Measurements from ENCODE around the gene C6orf132.

Gene C6orf132

GRCh38 chr6:42123379-42124103 is 18.9 kb downstream of the C6orf132 start:
- no peak overlapping the region for H2AK5ac ChIP-seq (ENCODE audit: low read length)
- H2BK12ac ChIP-seq (ENCODE audit: low read length): no peak overlapping the region
- no peaks in the 10 kb centered on the region for H3K9me3 ChIP-seq (ENCODE audit: insufficient read depth, low read depth, low read length)
- no peaks in the 10 kb centered on the region for H3K79me1 ChIP-seq (ENCODE audit: low read length)
- WGBS (ENCODE audit: extremely low coverage, insufficient coverage, insufficient read length): no CpG with 5 or more reads among the region's 11 CpGs
- H2BK5ac ChIP-seq (ENCODE audit: low read depth, low read length, poor library complexity): no peak overlapping the region
- H3K18ac ChIP-seq (ENCODE audit: low read length): no peak overlapping the region
- peak overlapping the region; percentile 19 for H4K91ac ChIP-seq (ENCODE audit: low read depth, low read length)
- H3K36me3 ChIP-seq (ENCODE audit: control insufficient read depth in 1 of 2, insufficient read depth in 2 of 2, low read length in 2 of 2): peaks cover 9 to 14% of the 10 kb centered on the region in 2 experiments
- H3K14ac ChIP-seq (ENCODE audit: low read length): no peak overlapping the region
- no peak overlapping the region for H4K12ac ChIP-seq (ENCODE audit: low read depth, low read length)
- H3K79me2 ChIP-seq (ENCODE audit: control insufficient read depth, insufficient read depth, low read length, poor library complexity): no peaks in the 10 kb centered on the region
- H3K4ac ChIP-seq (ENCODE audit: low read depth, low read length): no peak overlapping the region
- no peak overlapping the region for H3K23ac ChIP-seq (ENCODE audit: low read length)
- peaks cover 15 to 23% of the 10 kb centered on the region in 2 experiments for H3K4me1 ChIP-seq (ENCODE audit: control insufficient read depth in 1 of 2, insufficient read depth in 2 of 2, low read length in 2 of 2)
- H2BK120ac ChIP-seq (ENCODE audit: insufficient read depth, low read length, poor library complexity): no peak overlapping the region
- no peak overlapping the region for H4K8ac ChIP-seq (ENCODE audit: low read depth, low read length)
- H3K9ac ChIP-seq (ENCODE audit: low read length): no peak overlapping the region
- H3K4me2 ChIP-seq (ENCODE audit: low read length): no peak overlapping the region
- H3K27ac ChIP-seq (ENCODE audit: low read depth, low read length): no peak overlapping the region
- H3K27me3 ChIP-seq (ENCODE audit: insufficient read depth, low read length): no peaks in the 10 kb centered on the region
- H2AFZ ChIP-seq (ENCODE audit: insufficient read depth, low read length, poor library complexity): no peak overlapping the region
- no peak for DNase-seq
- no peak overlapping the region for H3K4me3 ChIP-seq (ENCODE audit: low read depth, low read length)

DNA sequence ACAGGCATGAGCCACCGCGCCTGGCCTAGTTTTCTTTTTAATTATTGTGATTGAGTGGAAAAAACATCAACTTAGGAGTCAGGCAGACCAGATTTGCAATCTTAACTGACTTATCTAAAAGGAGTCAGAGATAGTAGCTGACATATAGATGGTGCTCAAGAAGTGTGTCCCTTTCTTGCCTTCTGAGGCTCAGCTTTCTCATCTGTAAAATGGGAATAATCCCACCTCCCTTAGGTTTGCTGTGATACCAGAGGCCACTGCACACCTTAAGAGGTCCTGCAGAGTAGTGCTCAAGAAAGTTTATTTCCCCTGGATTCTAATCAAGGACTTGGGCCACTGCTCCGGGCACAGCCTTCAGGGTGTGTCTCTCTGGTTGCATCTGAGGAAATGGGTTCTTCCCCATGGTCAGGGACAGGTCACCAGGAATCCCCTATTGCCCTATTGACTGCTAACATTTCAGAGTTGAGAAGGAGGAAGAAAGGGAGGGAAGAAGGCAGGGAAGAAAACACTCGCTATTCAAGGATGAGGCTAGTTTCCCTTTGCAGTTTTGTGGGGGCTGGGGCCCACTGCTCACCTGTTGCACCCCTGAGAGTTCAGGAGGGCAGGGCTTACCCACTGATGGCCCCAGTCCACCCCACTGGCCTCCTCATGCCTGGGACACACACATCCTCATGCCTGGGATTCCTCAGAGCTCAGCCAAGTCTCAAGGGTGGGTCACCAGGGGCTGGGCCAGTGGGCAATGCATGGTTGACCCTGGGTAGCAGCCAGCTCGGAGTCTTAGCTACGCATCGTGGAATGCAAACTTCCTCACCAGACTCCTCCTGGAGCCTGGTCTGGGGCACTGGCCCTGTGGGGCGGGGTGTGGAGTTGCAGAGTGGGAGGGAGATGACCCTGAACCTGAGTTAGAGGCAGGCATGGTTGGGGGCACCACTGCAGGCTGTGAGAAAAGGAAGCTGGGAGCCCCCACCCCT is 21.2 kb downstream of the C6orf132 start:
- Histone ChIP-seq H4K8ac (ENCODE audit: low read depth, low read length) (no peak overlapping the region), H2AFZ (ENCODE audit: insufficient read depth, low read length, poor library complexity) (no peak overlapping the region), H4K91ac (ENCODE audit: low read depth, low read length) (no peak overlapping the region), H3K4me2 (ENCODE audit: low read length) (no peak overlapping the region), H3K79me2 (ENCODE audit: control insufficient read depth, insufficient read depth, low read length, poor library complexity) (no peaks in the 10 kb centered on the region), H2BK12ac (ENCODE audit: low read length) (no peak overlapping the region), H2BK5ac (ENCODE audit: low read depth, low read length, poor library complexity) (no peak overlapping the region), H3K4me3 (ENCODE audit: low read depth, low read length) (no peak overlapping the region), H3K9ac (ENCODE audit: low read length) (no peak overlapping the region), H3K4me1 (ENCODE audit: control insufficient read depth in 1 of 2, insufficient read depth in 2 of 2, low read length in 2 of 2) (peaks cover 15 to 23% of the 10 kb centered on the region in 2 experiments), H3K9me3 (ENCODE audit: insufficient read depth, low read depth, low read length) (no peaks in the 10 kb centered on the region), H3K23ac (ENCODE audit: low read length) (no peak overlapping the region), H2BK120ac (ENCODE audit: insufficient read depth, low read length, poor library complexity) (no peak overlapping the region), H3K14ac (ENCODE audit: low read length) (no peak overlapping the region), H3K36me3 (ENCODE audit: control insufficient read depth in 1 of 2, insufficient read depth in 2 of 2, low read length in 2 of 2) (peaks cover 6 to 7% of the 10 kb centered on the region in 2 experiments), H3K27me3 (ENCODE audit: insufficient read depth, low read length) (no peaks in the 10 kb centered on the region), H3K27ac (ENCODE audit: low read depth, low read length) (no peak overlapping the region), H2AK5ac (ENCODE audit: low read length) (no peak overlapping the region), H4K12ac (ENCODE audit: low read depth, low read length) (no peak overlapping the region), H3K79me1 (ENCODE audit: low read length) (no peaks in the 10 kb centered on the region), H3K18ac (ENCODE audit: low read length) (no peak overlapping the region), H3K4ac (ENCODE audit: low read depth, low read length) (no peak overlapping the region)
- WGBS (ENCODE audit: extremely low coverage, insufficient coverage, insufficient read length): no CpG with 5 or more reads among the region's 8 CpGs
- no peak for DNase-seq

- no peak overlapping the region for H2AK5ac ChIP-seq (ENCODE audit: low read length)
- no CpG with 5 or more reads among the region's 10 CpGs for WGBS (ENCODE audit: extremely low coverage, insufficient coverage, insufficient read length)
- H3K23ac ChIP-seq (ENCODE audit: low read length): no peak overlapping the region
- no peak overlapping the region for H4K12ac ChIP-seq (ENCODE audit: low read depth, low read length)
- no peaks in the 10 kb centered on the region for H3K36me3 ChIP-seq (ENCODE audit: control insufficient read depth in 1 of 2, insufficient read depth in 2 of 2, low read length in 2 of 2)
- H3K27me3 ChIP-seq (ENCODE audit: insufficient read depth, low read length): no peaks in the 10 kb centered on the region
- H3K4me3 ChIP-seq (ENCODE audit: low read depth, low read length): no peak overlapping the region
- no peak for DNase-seq
- H4K8ac ChIP-seq (ENCODE audit: low read depth, low read length): no peak overlapping the region
- H3K9ac ChIP-seq (ENCODE audit: low read length): no peak overlapping the region
- no peak overlapping the region for H2AFZ ChIP-seq (ENCODE audit: insufficient read depth, low read length, poor library complexity)
- no peak overlapping the region for H2BK12ac ChIP-seq (ENCODE audit: low read length)
- no peak overlapping the region for H3K27ac ChIP-seq (ENCODE audit: low read depth, low read length)
- no peak overlapping the region for H3K14ac ChIP-seq (ENCODE audit: low read length)
- no peak overlapping the region for H3K4me2 ChIP-seq (ENCODE audit: low read length)
- no peak overlapping the region for H4K91ac ChIP-seq (ENCODE audit: low read depth, low read length)
- no peak overlapping the region for H2BK120ac ChIP-seq (ENCODE audit: insufficient read depth, low read length, poor library complexity)
- H3K4ac ChIP-seq (ENCODE audit: low read depth, low read length): no peak overlapping the region
- H3K79me1 ChIP-seq (ENCODE audit: low read length): no peaks in the 10 kb centered on the region
- H3K4me1 ChIP-seq (ENCODE audit: control insufficient read depth in 1 of 2, insufficient read depth in 2 of 2, low read length in 2 of 2): peaks cover 8 to 18% of the 10 kb centered on the region in 2 experiments
- H3K79me2 ChIP-seq (ENCODE audit: control insufficient read depth, insufficient read depth, low read length, poor library complexity): no peaks in the 10 kb centered on the region
- H2BK5ac ChIP-seq (ENCODE audit: low read depth, low read length, poor library complexity): no peak overlapping the region
- no peak overlapping the region for H3K18ac ChIP-seq (ENCODE audit: low read length)
- H3K9me3 ChIP-seq (ENCODE audit: insufficient read depth, low read depth, low read length): no peaks in the 10 kb centered on the region
These were observed 24.0 kb downstream of the C6orf132 start for GRCh38 chr6:42118162-42119001.

DNA sequence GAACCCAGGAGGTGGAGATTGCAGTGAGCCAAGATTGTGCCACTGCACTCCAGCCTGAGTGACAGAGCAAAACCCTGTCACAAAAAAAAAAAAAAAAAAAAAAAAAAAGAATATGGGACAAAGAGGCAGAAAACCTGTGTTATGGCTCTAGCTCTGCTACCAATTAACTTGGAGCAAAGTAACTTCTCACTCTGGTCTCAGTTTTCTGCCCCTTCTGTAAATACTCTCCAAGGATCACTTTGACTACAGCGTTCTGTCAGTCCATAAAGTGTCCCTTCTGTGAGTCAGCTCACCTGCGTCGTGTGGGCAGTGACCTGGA is 24.6 kb downstream of the C6orf132 start:
- H3K36me3 ChIP-seq (ENCODE audit: control insufficient read depth in 1 of 2, insufficient read depth in 2 of 2, low read length in 2 of 2): no peaks in the 10 kb centered on the region
- no peak for DNase-seq
- H2AK5ac ChIP-seq (ENCODE audit: low read length): no peak overlapping the region
- no peak overlapping the region for H3K9ac ChIP-seq (ENCODE audit: low read length)
- H3K27ac ChIP-seq (ENCODE audit: low read depth, low read length): no peak overlapping the region
- no peak overlapping the region for H4K12ac ChIP-seq (ENCODE audit: low read depth, low read length)
- peaks cover 8 to 18% of the 10 kb centered on the region in 2 experiments for H3K4me1 ChIP-seq (ENCODE audit: control insufficient read depth in 1 of 2, insufficient read depth in 2 of 2, low read length in 2 of 2)
- no peak overlapping the region for H2BK120ac ChIP-seq (ENCODE audit: insufficient read depth, low read length, poor library complexity)
- H2BK12ac ChIP-seq (ENCODE audit: low read length): no peak overlapping the region
- H3K14ac ChIP-seq (ENCODE audit: low read length): no peak overlapping the region
- no peak overlapping the region for H3K4ac ChIP-seq (ENCODE audit: low read depth, low read length)
- no peak overlapping the region for H4K8ac ChIP-seq (ENCODE audit: low read depth, low read length)
- no peak overlapping the region for H3K18ac ChIP-seq (ENCODE audit: low read length)
- no peaks in the 10 kb centered on the region for H3K79me1 ChIP-seq (ENCODE audit: low read length)
- no peak overlapping the region for H2BK5ac ChIP-seq (ENCODE audit: low read depth, low read length, poor library complexity)
- no peaks in the 10 kb centered on the region for H3K9me3 ChIP-seq (ENCODE audit: insufficient read depth, low read depth, low read length)
- no peak overlapping the region for H3K4me3 ChIP-seq (ENCODE audit: low read depth, low read length)
- H3K23ac ChIP-seq (ENCODE audit: low read length): no peak overlapping the region
- no CpG with 5 or more reads among the region's 3 CpGs for WGBS (ENCODE audit: extremely low coverage, insufficient coverage, insufficient read length)
- H4K91ac ChIP-seq (ENCODE audit: low read depth, low read length): no peak overlapping the region
- no peaks in the 10 kb centered on the region for H3K79me2 ChIP-seq (ENCODE audit: control insufficient read depth, insufficient read depth, low read length, poor library complexity)
- no peak overlapping the region for H2AFZ ChIP-seq (ENCODE audit: insufficient read depth, low read length, poor library complexity)
- no peak overlapping the region for H3K4me2 ChIP-seq (ENCODE audit: low read length)
- no peaks in the 10 kb centered on the region for H3K27me3 ChIP-seq (ENCODE audit: insufficient read depth, low read length)
